ENCODE data around the gene DYDC2.

GRCh38 chr10:80379701-80380100 is 23.1 kb downstream of the DYDC2 start:
- no peak for TF ChIP-seq EZH2 (IDR thresholded peaks at IDR 0.05; ENCODE audit: low read length, missing control alignments)
- TF ChIP-seq, protein P1, sequence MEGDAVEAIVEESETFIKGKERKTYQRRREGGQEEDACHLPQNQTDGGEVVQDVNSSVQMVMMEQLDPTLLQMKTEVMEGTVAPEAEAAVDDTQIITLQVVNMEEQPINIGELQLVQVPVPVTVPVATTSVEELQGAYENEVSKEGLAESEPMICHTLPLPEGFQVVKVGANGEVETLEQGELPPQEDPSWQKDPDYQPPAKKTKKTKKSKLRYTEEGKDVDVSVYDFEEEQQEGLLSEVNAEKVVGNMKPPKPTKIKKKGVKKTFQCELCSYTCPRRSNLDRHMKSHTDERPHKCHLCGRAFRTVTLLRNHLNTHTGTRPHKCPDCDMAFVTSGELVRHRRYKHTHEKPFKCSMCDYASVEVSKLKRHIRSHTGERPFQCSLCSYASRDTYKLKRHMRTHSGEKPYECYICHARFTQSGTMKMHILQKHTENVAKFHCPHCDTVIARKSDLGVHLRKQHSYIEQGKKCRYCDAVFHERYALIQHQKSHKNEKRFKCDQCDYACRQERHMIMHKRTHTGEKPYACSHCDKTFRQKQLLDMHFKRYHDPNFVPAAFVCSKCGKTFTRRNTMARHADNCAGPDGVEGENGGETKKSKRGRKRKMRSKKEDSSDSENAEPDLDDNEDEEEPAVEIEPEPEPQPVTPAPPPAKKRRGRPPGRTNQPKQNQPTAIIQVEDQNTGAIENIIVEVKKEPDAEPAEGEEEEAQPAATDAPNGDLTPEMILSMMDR (conservative IDR thresholded peaks at IDR 0.05 in 1 of 2, IDR thresholded peaks at IDR 0.05 in 1 of 2; ENCODE audit: low read depth in 1 of 2, low read length in 2 of 2): no peak
